ENCODE data around the gene RTL5.

DNA sequence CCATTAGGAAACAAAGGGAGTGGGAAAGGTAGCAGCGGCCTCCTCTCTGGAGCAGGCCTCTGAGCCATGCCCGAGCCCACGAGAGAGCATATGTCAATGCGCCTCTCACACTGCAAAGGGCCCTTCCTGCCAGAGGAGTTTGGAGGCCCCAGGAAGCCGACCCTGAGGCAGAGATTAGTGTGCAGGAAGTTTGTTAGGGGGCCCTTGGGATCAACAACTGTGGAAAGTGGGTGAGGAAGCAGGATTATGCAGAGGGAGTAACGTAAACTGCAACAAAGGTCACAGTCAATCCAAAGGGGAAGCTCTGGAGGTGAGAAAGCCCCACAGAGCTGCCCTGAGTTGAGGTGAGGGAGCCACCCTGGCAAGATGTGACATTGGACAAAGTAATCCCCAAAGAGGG is 17.4 kb downstream of the RTL5 start:
- TF ChIP-seq, protein P1, sequence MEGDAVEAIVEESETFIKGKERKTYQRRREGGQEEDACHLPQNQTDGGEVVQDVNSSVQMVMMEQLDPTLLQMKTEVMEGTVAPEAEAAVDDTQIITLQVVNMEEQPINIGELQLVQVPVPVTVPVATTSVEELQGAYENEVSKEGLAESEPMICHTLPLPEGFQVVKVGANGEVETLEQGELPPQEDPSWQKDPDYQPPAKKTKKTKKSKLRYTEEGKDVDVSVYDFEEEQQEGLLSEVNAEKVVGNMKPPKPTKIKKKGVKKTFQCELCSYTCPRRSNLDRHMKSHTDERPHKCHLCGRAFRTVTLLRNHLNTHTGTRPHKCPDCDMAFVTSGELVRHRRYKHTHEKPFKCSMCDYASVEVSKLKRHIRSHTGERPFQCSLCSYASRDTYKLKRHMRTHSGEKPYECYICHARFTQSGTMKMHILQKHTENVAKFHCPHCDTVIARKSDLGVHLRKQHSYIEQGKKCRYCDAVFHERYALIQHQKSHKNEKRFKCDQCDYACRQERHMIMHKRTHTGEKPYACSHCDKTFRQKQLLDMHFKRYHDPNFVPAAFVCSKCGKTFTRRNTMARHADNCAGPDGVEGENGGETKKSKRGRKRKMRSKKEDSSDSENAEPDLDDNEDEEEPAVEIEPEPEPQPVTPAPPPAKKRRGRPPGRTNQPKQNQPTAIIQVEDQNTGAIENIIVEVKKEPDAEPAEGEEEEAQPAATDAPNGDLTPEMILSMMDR (conservative IDR thresholded peaks at IDR 0.05; ENCODE audit: low read depth in 2 of 2) = no peak
- TF ChIP-seq EZH2 (IDR thresholded peaks at IDR 0.05; ENCODE audit: low read depth, unreplicated experiment) (no peak), EZH2phosphoT487 (IDR thresholded peaks at IDR 0.05; ENCODE audit: unreplicated experiment) (no peak), JUNB (IDR thresholded peaks at IDR 0.05; ENCODE audit: unreplicated experiment) (no peak), CREB1 (CRISPR knock-in tag; IDR thresholded peaks at IDR 0.05; ENCODE audit: low read depth) (no peak), POLR2AphosphoS5 (IDR thresholded peaks at IDR 0.05; ENCODE audit: low read depth) (no peak)
- TF ChIP-seq, protein P2, sequence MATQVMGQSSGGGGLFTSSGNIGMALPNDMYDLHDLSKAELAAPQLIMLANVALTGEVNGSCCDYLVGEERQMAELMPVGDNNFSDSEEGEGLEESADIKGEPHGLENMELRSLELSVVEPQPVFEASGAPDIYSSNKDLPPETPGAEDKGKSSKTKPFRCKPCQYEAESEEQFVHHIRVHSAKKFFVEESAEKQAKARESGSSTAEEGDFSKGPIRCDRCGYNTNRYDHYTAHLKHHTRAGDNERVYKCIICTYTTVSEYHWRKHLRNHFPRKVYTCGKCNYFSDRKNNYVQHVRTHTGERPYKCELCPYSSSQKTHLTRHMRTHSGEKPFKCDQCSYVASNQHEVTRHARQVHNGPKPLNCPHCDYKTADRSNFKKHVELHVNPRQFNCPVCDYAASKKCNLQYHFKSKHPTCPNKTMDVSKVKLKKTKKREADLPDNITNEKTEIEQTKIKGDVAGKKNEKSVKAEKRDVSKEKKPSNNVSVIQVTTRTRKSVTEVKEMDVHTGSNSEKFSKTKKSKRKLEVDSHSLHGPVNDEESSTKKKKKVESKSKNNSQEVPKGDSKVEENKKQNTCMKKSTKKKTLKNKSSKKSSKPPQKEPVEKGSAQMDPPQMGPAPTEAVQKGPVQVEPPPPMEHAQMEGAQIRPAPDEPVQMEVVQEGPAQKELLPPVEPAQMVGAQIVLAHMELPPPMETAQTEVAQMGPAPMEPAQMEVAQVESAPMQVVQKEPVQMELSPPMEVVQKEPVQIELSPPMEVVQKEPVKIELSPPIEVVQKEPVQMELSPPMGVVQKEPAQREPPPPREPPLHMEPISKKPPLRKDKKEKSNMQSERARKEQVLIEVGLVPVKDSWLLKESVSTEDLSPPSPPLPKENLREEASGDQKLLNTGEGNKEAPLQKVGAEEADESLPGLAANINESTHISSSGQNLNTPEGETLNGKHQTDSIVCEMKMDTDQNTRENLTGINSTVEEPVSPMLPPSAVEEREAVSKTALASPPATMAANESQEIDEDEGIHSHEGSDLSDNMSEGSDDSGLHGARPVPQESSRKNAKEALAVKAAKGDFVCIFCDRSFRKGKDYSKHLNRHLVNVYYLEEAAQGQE (IDR thresholded peaks at IDR 0.05; ENCODE audit: unreplicated experiment) = no peak

All from GM23338 (cell line).